NT2/D1 (cell line): ENCODE measurements around the gene MOV10L1.

ENCODE experiments used
- SUZ12 ChIP-seq: IDR thresholded peaks from 2 replicates; pipeline ENCODE4 v1.6.1; 2011; ENCODE audit not compliant: insufficient read length, insufficient read depth; ENCODE audit errors: extremely low read depth
- ZNF274 ChIP-seq: IDR thresholded peaks from 2 replicates; pipeline ENCODE4 v1.6.1; 2011; ENCODE audit warnings: mild to moderate bottlenecking, low read depth, low read length

GRCh38 chr22:50118129-50118528, 28.3 kb downstream of the MOV10L1 start:
- TF ChIP-seq ZNF274 (no peak), SUZ12 (no peak)
